Fibroblast of lung (primary cell): ENCODE data around the gene ANKRD35. TPM values are rescaled to one million over a fixed set of nuclear protein-coding genes. Genes with fewer than 3 reads are reported as not detected.

Source experiments
- DNase-seq, 2 donors: peaks; one replicate each; pipeline versions ENCODE4 v3.0.0 to v3.0.0-alpha.2; 2010; ENCODE audit warnings: low read depth in 2 of 2
- H2AFZ ChIP-seq: 2 replicates; pipeline ENCODE4 v1.5.1; 2012; ENCODE audit warnings: low read length, control low read depth, inconsistent platforms
- H3K27ac ChIP-seq: 2 replicates; pipeline ENCODE4 v1.5.1; 2011; ENCODE audit warnings: low read length, control low read depth; ENCODE audit not compliant: insufficient read depth
- H3K27me3 ChIP-seq: 2 replicates; pipeline ENCODE4 v1.5.1; 2011; ENCODE audit warnings: mild to moderate bottlenecking, low read length; ENCODE audit not compliant: control insufficient read depth, insufficient read depth
- H3K36me3 ChIP-seq: 2 replicates; pipeline ENCODE4 v1.5.1; 2011; ENCODE audit warnings: low read length; ENCODE audit not compliant: control insufficient read depth, insufficient read depth
- H3K4me1 ChIP-seq: 2 replicates; pipeline ENCODE4 v1.5.1; 2011; ENCODE audit warnings: low read length; ENCODE audit not compliant: control insufficient read depth, insufficient read depth; ENCODE audit errors: extremely low read depth
- H3K4me2 ChIP-seq: 2 replicates; pipeline ENCODE4 v1.5.1; 2011; ENCODE audit warnings: low read length, control low read depth; ENCODE audit not compliant: insufficient read depth; ENCODE audit errors: extremely low read depth
- H3K4me3 ChIP-seq, 4 experiments: fragments of 200-600 bp in 1 of 4; sonication (generic) in 1 of 4; replicated peaks in 1 of 4; 2 replicates each; pipeline ENCODE4 v1.5.1; 2011 to 2016; ENCODE audit warnings: low read length in 4 of 4, low read depth in 3 of 4, mild to moderate bottlenecking in 3 of 4, control low read depth in 2 of 4, inconsistent platforms in 1 of 4, mixed read lengths in 1 of 4; ENCODE audit not compliant: insufficient read depth in 1 of 4; ENCODE audit errors: control extremely low read depth in 1 of 4
- H3K79me2 ChIP-seq: 2 replicates; pipeline ENCODE4 v1.5.1; 2012; ENCODE audit warnings: mild to moderate bottlenecking, low read length, inconsistent platforms; ENCODE audit not compliant: control insufficient read depth, insufficient read depth
- H3K9ac ChIP-seq: 2 replicates; pipeline ENCODE4 v1.5.1; 2011; ENCODE audit warnings: mild to moderate bottlenecking, low read length, control low read depth; ENCODE audit not compliant: insufficient read depth
- H3K9me3 ChIP-seq: 2 replicates; pipeline ENCODE4 v1.5.1; 2012; ENCODE audit warnings: low read depth, low read length; ENCODE audit not compliant: control insufficient read depth, insufficient read depth
- H4K20me1 ChIP-seq: 2 replicates; pipeline ENCODE4 v1.5.1; 2011; ENCODE audit warnings: low read length; ENCODE audit not compliant: control insufficient read depth, insufficient read depth; ENCODE audit errors: extremely low read depth
- EZH2 ChIP-seq: IDR thresholded peaks from 2 replicates; pipeline ENCODE4 v1.5.1; 2012; ENCODE audit warnings: low read length, control low read depth, mild to moderate bottlenecking; ENCODE audit errors: missing control alignments
- polyA plus RNA-seq, 2 donors: library from polyadenylated mRNA; depleted of rRNA in 1 of 2; stranded (reverse) in 1 of 2; unstranded in 1 of 2; fragments of >200 nt; gene quantifications; 2 replicates each; pipeline ENCODE4 v1.2.1, GENCODE V29; 2011 to 2012; ENCODE audit warnings: missing spikeins in 1 of 2
- total RNA-seq: library from RNA; depleted of rRNA; stranded (reverse); fragments of >200 nt; gene quantifications from 2 replicates; pipeline ENCODE4 v1.2.1, GENCODE V29; 2014
- TF ChIP-seq, protein P1 (sequence below), 2 donors: IDR thresholded peaks in 1 of 2; conservative IDR thresholded peaks in 1 of 2; 1 replicate in 1 of 2; 2 replicates in 1 of 2; pipeline ENCODE4 v1.5.1; 2011 to 2012; ENCODE audit warnings: low read length in 2 of 2, control low read depth in 1 of 2, inconsistent platforms in 1 of 2, low read depth in 1 of 2, mild to moderate bottlenecking in 1 of 2

The ANKRD35 gene
- total and polyA plus RNA-seq, 2 donors (not counting 1 experiment from before 2014, with no cell fraction given) = 0.65 to 4.5 TPM

DNA sequence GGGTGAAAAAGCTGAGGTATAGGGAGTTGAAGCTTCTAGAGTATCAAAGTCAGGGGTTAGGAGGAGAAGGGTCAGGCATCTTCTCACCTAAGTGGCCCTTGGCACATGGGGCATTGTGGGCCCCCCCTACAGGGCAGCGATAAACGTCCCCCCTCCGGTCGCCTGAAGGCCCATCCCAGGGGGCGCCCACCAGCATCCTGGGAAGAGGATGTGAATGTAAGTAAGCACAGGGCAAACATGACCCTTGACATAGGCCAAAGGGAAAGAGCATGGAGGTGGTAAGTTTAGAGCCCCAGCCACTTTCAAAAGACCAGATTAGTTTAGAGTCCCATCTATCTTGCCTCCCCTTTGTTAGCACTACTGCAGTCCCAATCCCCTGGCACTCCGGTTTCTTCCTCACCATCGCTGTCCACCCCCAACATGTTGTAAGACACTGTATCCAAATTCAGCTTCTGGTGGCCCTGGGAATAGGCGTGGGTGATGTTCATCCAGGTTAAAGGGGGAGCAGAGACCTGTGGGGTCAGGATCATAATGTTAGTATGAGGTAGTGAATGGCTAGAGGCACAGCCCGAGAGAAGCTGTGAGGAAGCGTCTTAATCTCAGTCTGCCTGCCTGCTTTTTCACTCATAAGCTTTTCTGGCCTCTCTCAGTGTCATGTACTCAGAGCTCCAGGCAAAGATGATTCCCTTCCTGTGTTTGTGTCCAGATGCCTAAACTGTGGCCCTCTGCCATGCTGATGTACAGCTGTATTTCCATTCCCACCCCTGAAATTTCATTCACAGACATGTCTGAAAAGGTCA, 21.5 kb upstream of the ANKRD35 start:
- Histone ChIP-seq H3K4me3 (no peak overlapping the region), H3K9me3 (no peaks in the 10 kb centered on the region), H4K20me1 (no peaks in the 10 kb centered on the region), H3K9ac (no peak overlapping the region), H3K27me3 (no peaks in the 10 kb centered on the region), H3K36me3 (peaks cover 6% of the 10 kb centered on the region), H2AFZ (peak overlapping the region; percentile 66), H3K4me2 (no peak overlapping the region), H3K4me1 (peaks cover 8% of the 10 kb centered on the region), H3K27ac (no peak overlapping the region), H3K79me2 (no peaks in the 10 kb centered on the region)
- DNase-seq = no peak
- TF ChIP-seq EZH2 = no peak
- TF ChIP-seq, protein P1, sequence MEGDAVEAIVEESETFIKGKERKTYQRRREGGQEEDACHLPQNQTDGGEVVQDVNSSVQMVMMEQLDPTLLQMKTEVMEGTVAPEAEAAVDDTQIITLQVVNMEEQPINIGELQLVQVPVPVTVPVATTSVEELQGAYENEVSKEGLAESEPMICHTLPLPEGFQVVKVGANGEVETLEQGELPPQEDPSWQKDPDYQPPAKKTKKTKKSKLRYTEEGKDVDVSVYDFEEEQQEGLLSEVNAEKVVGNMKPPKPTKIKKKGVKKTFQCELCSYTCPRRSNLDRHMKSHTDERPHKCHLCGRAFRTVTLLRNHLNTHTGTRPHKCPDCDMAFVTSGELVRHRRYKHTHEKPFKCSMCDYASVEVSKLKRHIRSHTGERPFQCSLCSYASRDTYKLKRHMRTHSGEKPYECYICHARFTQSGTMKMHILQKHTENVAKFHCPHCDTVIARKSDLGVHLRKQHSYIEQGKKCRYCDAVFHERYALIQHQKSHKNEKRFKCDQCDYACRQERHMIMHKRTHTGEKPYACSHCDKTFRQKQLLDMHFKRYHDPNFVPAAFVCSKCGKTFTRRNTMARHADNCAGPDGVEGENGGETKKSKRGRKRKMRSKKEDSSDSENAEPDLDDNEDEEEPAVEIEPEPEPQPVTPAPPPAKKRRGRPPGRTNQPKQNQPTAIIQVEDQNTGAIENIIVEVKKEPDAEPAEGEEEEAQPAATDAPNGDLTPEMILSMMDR (conservative IDR thresholded peaks at IDR 0.05 in 1 of 2, IDR thresholded peaks at IDR 0.05 in 1 of 2; ENCODE audit: low read depth in 1 of 2, low read length in 2 of 2) = no peak

DNA sequence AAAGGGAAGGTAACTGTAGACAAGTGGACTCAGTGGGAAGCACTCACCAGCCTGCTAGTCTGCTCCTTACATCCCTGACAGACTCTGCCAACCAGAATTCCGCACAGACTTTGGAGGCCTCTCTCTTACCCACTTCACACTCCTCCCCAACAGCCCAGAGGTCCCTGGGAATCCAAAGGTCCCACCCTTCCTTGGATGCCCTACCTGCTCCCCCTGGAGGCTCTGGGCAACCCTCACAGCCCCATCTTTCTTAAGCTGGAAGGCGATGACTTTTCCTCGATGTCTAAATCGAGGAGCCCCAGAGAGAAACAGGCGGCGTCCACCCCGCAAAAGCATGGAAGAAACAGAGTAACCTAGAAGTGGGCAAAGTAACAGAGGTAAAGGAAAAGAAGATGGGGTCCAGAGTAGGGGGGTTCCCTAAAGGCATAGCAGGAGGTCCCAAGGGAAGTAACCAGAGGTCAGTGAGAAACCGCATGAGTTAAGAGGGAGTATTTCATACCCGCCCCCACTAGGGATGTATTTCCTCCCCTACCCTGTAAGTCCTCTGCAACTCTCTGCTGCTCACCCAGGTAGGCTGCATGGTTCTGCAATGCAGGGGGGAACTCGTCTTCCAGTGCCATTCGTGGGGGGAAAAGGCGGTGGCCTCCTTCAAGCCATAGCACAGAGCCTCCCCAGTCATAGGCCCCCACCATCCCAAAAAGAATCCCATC, 15.8 kb upstream of the ANKRD35 start:
- H3K4me3 ChIP-seq = no peak overlapping the region

DNA sequence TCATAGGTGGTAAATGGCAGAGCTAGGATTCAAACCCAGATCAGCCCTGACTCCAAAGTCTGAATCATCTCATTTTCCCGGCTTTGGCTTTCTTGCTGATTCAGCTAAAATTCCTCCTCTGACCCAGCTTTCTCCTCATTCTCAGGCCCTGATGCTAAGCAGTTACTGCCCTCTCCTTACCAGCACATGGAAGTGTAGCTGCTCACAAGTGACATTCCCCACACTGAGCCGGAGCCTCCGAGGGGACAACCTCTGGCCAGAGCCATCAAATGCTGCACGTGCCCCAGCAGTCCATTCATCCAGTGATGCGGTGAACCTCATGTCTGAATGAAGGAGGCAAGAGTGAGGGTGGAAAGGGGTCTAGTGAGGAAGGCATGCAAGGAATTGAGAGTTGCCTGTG, 13.1 kb upstream of the ANKRD35 start:
- TF ChIP-seq EZH2 = no peak
- TF ChIP-seq, protein P1 (conservative IDR thresholded peaks at IDR 0.05 in 1 of 2, IDR thresholded peaks at IDR 0.05 in 1 of 2; ENCODE audit: low read depth in 1 of 2, low read length in 2 of 2) = no peak
- no peak for DNase-seq

More for the DNA sequence above, 15.8 kb upstream of the ANKRD35 start:
- H3K27me3 ChIP-seq = no peaks in the 10 kb centered on the region
- H3K79me2 ChIP-seq = no peaks in the 10 kb centered on the region
- no peak overlapping the region for H2AFZ ChIP-seq
- H3K9me3 ChIP-seq = no peaks in the 10 kb centered on the region
- no peak for DNase-seq
- H3K4me1 ChIP-seq = no peaks in the 10 kb centered on the region
- no peaks in the 10 kb centered on the region for H3K36me3 ChIP-seq
- no peaks in the 10 kb centered on the region for H4K20me1 ChIP-seq
- no peak overlapping the region for H3K9ac ChIP-seq
- H3K27ac ChIP-seq = no peak overlapping the region
- TF ChIP-seq, protein P1 (conservative IDR thresholded peaks at IDR 0.05 in 1 of 2, IDR thresholded peaks at IDR 0.05 in 1 of 2; ENCODE audit: low read depth in 1 of 2, low read length in 2 of 2) = no peak
- no peak for TF ChIP-seq EZH2
- no peak overlapping the region for H3K4me2 ChIP-seq

More for the DNA sequence above, 13.1 kb upstream of the ANKRD35 start:
- H3K27me3 ChIP-seq = no peaks in the 10 kb centered on the region
- H3K79me2 ChIP-seq = no peaks in the 10 kb centered on the region
- no peak overlapping the region for H3K4me3 ChIP-seq
- no peaks in the 10 kb centered on the region for H3K9me3 ChIP-seq
- H2AFZ ChIP-seq = no peak overlapping the region
- H4K20me1 ChIP-seq = no peaks in the 10 kb centered on the region
- H3K27ac ChIP-seq = no peak overlapping the region
- H3K9ac ChIP-seq = no peak overlapping the region
- no peaks in the 10 kb centered on the region for H3K36me3 ChIP-seq
- no peaks in the 10 kb centered on the region for H3K4me1 ChIP-seq
- no peak overlapping the region for H3K4me2 ChIP-seq
